Muscle of leg (tissue), 9 donors: ENCODE results near the gene RHOBTB3. TPM values are rescaled to one million over a fixed set of nuclear protein-coding genes. Genes with fewer than 3 reads are reported as not detected.

Experiments used
- polyA plus RNA-seq, 8 donors: library from polyadenylated mRNA; unstranded; fragments of 120-200 nt; gene quantifications; one replicate each; pipeline versions ENCODE4 v1.2.1 to v1.2.3, GENCODE V29; 2013; ENCODE audit warnings: inconsistent platforms in 1 of 8, low replicate concordance in 1 of 8; ENCODE audit not compliant: insufficient read length in 8 of 8, insufficient read depth in 1 of 8
- total RNA-seq: library from RNA; stranded (reverse); fragments of 120-200 nt; gene quantifications from one replicate; pipeline ENCODE4 v1.2.4, GENCODE V29; 2013

The RHOBTB3 gene
- total and polyA plus RNA-seq, 9 donors: 63.6 to 153 (median 91.2) TPM

Other genes with a start within 250 kb of the RHOBTB3 start
- 75.0 TPM for gene SKIC3, start 176.4 kb upstream of the RHOBTB3 start, total RNA-seq
- gene SKIC3, start 176.4 kb upstream of the RHOBTB3 start, polyA plus RNA-seq: 10 to 100 TPM; 43.6 to 65.1 (median 51.2) TPM
- 7.9 TPM for gene ARSK, start 176.2 kb upstream of the RHOBTB3 start, total RNA-seq
- 10 to 100 TPM in 4 of 8 donors, 1 to 10 TPM in 4; 7.8 to 11.7 (median 9.6) TPM for gene ARSK, start 176.2 kb upstream of the RHOBTB3 start, polyA plus RNA-seq
- gene GPR150, start 111.2 kb upstream of the RHOBTB3 start, total RNA-seq: 0.09 TPM
- gene GPR150, start 111.2 kb upstream of the RHOBTB3 start, polyA plus RNA-seq: under 1 TPM; 0.06 to 0.33 (median 0.14) TPM
- 3.9 TPM for gene RFESD, start 84.6 kb upstream of the RHOBTB3 start, total RNA-seq
- gene RFESD, start 84.6 kb upstream of the RHOBTB3 start, polyA plus RNA-seq: 1 to 10 TPM; 2.7 to 3.8 (median 3.0) TPM
- 0.71 TPM for gene SPATA9, start 48.3 kb upstream of the RHOBTB3 start, total RNA-seq
- gene SPATA9, start 48.3 kb upstream of the RHOBTB3 start, polyA plus RNA-seq: 1 to 10 TPM in 7 of 8 donors, under 1 TPM in 1; 0.99 to 2.6 (median 1.8) TPM
- 5.9 TPM for gene GLRX, start 91.4 kb downstream of the RHOBTB3 start, total RNA-seq
- 10 to 100 TPM; 13.8 to 21.1 (median 15.6) TPM for gene GLRX, start 91.4 kb downstream of the RHOBTB3 start, polyA plus RNA-seq
- gene ELL2, start 230.5 kb downstream of the RHOBTB3 start, total RNA-seq: 2.7 TPM
- 1 to 10 TPM; 2.1 to 4.9 (median 3.6) TPM for gene ELL2, start 230.5 kb downstream of the RHOBTB3 start, polyA plus RNA-seq